Testis (tissue), 2 donors: ENCODE results near the gene CCDC158.

Source experiments
- POLR2A ChIP-seq: fragments of 450-650 bp; IDR thresholded peaks from one replicate; pipeline ENCODE4 v1.6.1; 2017; ENCODE audit warnings: antibody characterized with exemption, mild to moderate bottlenecking, moderate library complexity
- TF ChIP-seq, protein P1 (sequence below), 3 experiments: fragments of 450-650 bp in 2 of 3; fragments of 200-600 bp in 1 of 3; sonication (generic) in 1 of 3; IDR thresholded peaks; one replicate each; pipeline ENCODE4 v1.5.1; 2016 to 2019; ENCODE audit warnings: antibody characterized with exemption in 3 of 3, mild to moderate bottlenecking in 2 of 3, moderate library complexity in 1 of 3

GRCh38 chr4:76420762-76421581 lies at the start of gene CCDC158:
- TF ChIP-seq, protein P1, sequence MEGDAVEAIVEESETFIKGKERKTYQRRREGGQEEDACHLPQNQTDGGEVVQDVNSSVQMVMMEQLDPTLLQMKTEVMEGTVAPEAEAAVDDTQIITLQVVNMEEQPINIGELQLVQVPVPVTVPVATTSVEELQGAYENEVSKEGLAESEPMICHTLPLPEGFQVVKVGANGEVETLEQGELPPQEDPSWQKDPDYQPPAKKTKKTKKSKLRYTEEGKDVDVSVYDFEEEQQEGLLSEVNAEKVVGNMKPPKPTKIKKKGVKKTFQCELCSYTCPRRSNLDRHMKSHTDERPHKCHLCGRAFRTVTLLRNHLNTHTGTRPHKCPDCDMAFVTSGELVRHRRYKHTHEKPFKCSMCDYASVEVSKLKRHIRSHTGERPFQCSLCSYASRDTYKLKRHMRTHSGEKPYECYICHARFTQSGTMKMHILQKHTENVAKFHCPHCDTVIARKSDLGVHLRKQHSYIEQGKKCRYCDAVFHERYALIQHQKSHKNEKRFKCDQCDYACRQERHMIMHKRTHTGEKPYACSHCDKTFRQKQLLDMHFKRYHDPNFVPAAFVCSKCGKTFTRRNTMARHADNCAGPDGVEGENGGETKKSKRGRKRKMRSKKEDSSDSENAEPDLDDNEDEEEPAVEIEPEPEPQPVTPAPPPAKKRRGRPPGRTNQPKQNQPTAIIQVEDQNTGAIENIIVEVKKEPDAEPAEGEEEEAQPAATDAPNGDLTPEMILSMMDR (IDR thresholded peaks at IDR 0.05), result no peak
- TF ChIP-seq POLR2A, result no peak
